ENCODE measurements around the gene BCAN.
A peak's percentile ranks its signal among the peaks of the same experiment; 100 is the strongest.
"Not testable (repeated sequence)": the region's sequence is repeated elsewhere in the genome, so short reads cannot be mapped to it uniquely, and the experiment has no call there.

BCAN gene, protein sequence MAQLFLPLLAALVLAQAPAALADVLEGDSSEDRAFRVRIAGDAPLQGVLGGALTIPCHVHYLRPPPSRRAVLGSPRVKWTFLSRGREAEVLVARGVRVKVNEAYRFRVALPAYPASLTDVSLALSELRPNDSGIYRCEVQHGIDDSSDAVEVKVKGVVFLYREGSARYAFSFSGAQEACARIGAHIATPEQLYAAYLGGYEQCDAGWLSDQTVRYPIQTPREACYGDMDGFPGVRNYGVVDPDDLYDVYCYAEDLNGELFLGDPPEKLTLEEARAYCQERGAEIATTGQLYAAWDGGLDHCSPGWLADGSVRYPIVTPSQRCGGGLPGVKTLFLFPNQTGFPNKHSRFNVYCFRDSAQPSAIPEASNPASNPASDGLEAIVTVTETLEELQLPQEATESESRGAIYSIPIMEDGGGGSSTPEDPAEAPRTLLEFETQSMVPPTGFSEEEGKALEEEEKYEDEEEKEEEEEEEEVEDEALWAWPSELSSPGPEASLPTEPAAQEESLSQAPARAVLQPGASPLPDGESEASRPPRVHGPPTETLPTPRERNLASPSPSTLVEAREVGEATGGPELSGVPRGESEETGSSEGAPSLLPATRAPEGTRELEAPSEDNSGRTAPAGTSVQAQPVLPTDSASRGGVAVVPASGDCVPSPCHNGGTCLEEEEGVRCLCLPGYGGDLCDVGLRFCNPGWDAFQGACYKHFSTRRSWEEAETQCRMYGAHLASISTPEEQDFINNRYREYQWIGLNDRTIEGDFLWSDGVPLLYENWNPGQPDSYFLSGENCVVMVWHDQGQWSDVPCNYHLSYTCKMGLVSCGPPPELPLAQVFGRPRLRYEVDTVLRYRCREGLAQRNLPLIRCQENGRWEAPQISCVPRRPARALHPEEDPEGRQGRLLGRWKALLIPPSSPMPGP

DNA sequence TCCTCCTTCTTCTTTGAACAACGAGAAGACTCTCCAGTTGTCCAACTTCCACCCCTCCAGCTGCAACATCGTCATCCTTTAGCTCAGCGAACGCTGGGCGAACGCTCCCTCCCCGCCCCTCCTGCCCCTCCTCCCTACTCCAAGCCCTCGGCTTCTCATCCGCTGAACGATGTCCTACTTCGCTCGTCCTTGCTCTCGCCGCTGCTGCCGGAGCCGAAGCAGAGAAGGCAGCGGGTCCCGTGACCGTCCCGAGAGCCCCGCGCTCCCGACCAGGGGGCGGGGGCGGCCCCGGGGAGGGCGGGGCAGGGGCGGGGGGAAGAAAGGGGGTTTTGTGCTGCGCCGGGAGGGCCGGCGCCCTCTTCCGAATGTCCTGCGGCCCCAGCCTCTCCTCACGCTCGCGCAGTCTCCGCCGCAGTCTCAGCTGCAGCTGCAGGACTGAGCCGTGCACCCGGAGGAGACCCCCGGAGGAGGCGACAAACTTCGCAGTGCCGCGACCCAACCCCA lies at the start of gene BCAN:
Gene BCAN, plus strand, starts transcription at position 357 of the 504 bp plus-strand sequence. CDS start 3,938 bp downstream, outside the sequence.
- no peak for DNase-seq (ENCODE audit: low read depth in 2 of 2)

DNA sequence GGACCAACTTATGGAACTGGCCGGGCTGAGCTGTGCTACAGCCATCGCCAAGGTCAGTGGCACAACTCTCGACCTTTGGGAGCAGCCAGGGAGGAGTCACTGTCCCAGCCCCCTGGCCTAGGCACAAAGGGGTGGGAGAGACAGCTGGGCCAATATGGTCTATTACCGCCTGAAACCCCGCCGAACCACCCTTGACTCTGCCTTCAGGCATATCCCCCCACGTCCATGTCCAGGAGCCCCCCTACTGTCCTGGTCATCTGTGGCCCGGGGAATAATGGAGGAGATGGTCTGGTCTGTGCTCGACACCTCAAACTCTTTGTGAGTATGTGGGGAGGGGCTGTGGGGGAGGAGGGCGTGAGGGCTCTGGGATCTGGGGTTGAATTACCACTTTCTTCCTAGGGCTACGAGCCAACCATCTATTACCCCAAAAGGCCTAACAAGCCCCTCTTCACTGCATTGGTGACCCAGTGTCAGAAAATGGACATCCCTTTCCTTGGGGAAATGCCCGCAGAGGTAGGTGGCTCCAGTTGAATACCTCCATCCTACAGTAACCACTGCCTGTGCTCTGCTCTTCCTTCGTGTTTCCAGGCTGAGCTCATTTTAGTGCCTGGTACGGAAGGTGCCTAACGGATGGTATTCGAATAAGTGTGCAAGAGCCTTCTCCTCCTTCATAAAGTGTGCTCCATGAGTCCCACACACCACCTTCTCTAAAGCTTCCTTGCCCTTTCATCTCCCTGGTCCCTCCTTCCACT lies 49.6 kb upstream of the BCAN start:
- no peak for DNase-seq (ENCODE audit: low read depth in 2 of 2)

DNA sequence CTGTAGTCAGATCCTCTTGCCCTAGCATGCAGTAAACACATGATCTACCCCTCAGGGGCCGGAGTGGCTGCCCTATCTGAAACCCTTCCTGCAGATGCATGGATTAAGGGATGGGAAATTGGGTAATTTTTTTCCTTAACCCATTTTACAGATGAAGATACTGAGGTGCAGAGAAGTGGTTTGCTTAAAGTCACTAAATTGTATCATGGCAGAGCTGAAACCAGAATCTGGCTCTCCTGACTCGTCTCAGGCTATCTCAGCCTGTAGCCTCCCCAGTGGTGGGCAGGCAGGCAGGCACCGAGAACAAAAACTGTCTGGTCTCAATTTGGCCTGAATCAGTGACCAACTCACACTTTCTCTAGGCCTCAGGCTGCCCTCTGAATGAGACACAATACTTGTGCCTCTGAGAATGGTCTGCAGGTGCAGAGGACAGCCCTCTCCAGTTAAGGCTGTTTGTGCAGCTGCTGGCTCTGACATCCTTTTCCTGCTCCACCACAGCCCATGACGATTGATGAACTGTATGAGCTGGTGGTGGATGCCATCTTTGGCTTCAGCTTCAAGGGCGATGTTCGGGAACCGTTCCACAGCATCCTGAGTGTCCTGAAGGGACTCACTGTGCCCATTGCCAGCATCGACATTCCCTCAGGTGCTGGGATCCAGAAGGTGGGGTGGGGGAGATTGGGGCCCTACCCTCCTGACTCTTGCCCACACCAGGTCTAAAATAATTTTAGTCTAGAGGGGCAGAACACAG lies 48.8 kb upstream of the BCAN start:
- no peak for DNase-seq (ENCODE audit: low read depth in 2 of 2)

DNA sequence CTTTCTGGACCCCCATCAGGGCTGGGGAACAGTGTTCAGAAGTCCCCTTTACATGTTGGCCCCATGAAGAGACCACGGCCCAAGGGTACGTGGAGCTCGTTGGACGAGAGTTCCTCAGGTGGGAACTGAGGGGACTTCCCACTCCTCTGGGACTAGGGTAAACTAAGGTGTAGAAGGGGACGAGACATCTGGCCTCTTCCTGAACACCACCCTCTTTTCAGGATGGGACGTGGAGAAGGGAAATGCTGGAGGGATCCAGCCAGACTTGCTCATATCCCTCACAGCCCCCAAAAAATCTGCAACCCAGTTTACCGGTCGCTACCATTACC lies 48.3 kb upstream of the BCAN start:
- no peak for DNase-seq (ENCODE audit: low read depth in 2 of 2)

DNA sequence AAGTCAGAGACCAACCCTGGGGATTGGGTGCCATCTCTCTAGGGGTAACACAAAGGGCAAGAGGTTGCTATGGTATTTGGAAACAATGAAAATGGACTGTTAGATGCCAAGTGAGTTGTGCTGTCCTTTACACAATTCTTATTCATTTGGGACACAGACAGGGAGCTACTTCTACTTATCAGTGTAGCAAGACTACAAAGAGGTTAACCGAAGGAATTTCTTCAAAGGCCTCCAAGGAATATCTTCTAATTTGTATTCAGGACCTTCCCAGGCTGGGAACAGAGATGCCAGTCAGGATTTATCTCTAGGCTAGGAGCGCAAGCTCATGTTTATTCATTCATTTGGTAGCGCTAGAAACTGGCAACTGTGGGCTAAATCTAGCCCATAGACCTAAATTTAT lies 47.7 kb upstream of the BCAN start:
- no peak for DNase-seq (ENCODE audit: low read depth in 2 of 2)

DNA sequence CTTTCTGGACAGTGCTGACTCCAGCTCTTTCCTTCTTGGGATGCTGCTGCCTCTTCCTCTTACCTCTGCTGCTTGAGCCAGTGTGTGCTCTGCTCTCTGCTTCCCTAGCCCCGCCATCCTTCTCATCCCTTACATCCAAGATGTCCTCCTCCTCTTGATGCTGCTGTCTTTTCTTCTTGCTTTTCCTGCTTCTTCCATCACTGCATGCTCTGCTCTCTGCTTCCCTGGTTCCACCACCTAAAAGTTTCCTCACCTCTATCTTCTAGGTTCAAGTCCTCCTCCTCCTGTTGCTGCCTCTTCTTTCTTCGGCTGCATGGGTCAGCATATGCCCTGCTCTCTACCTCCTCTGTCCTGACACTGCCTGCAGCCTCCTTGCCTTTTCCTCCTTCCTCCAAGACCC lies 46.9 kb upstream of the BCAN start:
- no peak for DNase-seq (ENCODE audit: low read depth in 2 of 2)

DNA sequence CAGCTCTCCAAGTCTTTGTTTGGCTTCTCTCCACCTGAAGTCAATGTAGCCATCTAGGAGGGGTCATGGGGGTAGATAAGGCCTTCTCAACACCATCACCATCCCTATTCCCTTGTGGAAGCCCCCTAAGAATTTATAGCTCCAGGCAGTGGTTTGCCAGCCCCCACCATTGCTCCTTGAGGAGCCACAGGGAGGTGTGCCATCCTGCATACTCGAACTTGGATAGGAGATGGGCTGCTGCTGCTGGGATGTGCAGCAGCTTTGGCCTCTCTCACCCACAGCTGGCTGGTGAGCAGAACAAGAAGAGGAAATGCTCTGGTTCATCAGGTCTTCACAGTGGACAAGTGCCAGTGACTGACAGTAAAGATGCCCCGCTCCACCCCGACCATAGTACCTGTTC lies 45.5 kb upstream of the BCAN start:
- no peak for DNase-seq (ENCODE audit: low read depth in 2 of 2)

DNA sequence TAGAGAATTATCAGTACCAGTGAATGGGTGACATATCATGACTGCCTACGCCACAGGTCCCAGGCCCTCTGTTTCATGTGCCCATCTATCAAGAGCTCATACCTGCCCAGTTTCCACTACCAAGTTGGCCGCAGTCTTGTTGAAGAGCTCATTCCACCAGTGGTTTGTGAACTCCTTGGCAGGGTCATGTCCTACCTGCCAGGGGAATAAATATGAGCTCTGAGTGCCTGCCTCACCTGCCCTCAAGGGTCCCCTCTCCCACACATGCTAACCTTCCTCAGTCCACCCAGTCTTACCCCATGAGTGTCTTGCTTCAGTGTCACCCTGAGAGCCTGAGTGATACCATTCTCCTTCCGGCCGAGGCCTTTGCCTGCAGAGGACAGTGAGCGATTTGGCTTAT lies 43.8 kb upstream of the BCAN start:
- no peak for DNase-seq (ENCODE audit: low read depth in 2 of 2)

DNA sequence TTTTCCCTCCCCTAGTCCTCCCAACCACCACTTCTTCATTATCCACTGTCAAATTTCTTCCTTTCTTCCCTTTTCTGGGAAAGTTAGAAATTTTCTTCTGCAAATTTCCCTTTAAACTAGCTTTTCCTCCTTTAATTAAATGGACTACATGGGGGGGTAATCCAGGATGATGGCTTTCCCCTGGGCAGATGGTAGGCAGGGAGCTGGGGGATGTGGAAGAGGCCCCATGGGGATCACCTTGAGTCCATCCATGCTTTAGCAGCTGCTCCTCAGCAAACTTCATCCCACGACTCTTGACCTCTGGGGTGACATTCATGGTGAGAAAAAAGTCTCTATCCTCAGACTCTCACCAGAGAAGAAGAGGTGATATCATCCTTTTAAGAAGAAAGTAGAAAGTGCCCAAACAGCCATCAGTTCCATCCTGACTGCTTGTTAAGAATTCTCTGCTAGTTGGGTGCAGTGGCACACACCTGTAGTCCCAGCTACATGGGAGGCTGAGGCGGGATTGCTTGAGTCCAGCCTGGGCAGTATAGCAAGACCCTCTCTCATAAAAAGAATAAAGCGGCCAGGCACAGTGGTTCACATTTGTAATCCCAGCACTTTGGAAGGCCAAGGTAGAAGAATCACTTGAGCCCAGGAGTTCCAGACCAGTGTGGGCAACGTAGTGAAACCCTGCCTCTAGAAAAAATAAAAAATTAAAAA lies 43.0 kb upstream of the BCAN start:
- no peak for DNase-seq (ENCODE audit: low read depth in 2 of 2)

DNA sequence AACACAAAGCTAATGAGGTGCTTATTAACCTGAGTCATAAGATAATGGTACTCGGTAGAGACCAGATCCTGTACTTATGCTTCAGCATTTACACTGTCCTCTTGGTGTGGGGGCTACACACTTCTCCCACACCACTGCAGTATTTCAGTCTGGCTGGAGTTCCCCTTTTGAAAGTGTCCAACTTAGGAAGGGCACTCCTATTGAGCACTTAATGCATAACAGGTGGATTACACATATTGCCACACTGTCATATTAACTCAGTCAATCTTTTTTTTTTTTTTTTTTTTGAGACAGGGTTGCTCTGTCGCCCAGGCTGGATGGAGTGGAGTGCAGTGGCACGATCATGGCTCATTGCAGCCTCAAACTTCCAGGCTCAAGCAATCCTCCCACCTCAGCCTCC lies 42.1 kb upstream of the BCAN start:
- no peak for DNase-seq (ENCODE audit: low read depth in 2 of 2)

DNA sequence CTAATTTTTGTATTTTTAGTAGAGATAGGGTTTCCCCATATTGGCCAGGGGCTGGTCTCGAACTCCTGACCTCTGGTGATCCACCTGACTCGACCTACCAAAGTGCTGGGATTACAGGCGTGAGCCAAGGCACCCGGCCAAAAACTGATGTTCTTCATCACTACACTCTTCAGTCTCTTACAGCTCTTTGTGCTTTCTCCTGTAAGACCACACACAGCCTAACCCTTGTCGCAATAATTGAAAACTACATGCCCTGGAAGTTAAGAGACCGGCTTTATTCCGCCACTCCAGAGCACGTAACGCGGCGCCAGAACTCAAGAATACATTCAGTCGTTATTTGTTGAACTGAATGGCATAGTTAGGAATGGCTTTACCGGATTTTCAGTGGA lies 41.2 kb upstream of the BCAN start:
- no peak for DNase-seq (ENCODE audit: low read depth in 2 of 2)

DNA sequence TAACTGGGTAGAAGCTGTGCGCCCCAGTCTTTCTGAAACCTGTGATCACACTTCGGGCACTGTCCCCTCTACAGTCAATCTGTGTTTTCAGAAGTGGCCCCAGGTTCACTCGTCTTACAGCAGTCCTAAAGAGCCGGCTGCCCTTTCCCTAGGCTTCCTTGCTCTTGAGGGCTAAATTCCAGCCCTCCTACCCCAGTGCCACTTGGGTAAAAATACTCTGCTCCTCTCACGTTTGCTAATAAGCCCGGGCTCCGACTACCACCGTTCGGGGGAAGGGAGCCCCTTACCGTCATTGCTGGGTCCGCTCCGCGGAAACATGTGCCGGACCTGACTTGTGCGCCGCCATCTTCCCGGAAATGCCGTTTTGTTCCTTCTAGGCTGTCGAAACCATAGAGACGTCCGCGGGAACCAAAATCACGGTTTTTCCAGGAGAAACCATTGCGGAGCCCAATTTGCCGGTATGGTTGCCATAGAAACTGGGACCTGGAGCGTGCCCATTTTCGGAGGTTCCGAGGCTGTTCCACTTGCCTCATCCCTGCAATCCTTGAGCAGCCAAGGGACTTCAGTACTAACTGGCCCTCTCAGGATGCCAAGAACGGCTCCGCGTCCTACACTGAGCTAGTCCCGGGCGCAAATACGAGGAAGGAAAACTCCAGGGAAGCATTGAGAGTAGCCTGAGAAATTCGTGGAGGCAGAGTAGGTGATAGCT lies 40.6 kb upstream of the BCAN start, which contains the start of gene GPATCH4:
Gene GPATCH4, minus strand, starts transcription at position 358 of the 709 bp plus-strand sequence.
- DNase-seq (ENCODE audit: low read depth in 2 of 2) = peak; percentile 50 to 67

DNA sequence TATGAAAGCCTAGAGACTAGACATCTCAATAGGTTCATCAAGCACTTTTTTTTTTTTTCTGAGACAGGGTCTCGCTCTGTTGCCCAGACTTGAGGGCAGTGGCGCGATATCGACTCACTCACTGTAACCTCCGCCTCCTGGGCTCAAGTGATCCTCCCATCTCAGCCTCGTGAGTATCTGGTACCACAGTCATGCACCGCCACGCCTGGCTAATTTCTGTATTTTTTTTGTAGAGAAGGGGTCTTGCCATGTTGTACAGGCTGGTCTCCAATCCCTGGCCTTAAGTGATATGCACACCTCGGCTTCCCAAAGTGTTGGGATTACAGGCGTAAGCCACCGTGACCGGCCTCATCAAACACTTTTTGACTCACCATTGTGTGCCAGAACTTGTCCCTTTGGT lies 40.0 kb upstream of the BCAN start:
- DNase-seq (ENCODE audit: low read depth in 2 of 2) = no peak

DNA sequence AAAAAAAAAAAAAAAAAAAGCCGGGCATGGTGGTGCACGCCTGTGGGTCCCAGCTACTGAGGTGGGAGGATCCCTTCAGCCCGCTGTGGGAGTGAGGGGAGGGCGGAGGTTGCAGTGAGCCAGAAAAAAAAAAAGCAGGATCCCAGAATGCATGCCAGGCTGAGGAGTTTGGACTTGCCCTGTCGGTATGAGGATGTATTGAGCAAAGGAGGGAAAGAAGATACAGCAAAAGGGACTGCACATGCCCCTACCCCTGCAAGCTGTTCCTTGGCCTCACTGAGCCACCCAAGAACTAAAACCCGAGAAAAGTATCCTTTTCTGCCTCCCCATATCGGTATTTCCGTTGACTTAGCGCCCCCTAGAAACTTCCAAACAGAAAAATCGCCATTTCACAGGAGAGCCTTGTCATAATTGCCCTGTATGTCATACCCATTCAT lies 39.3 kb upstream of the BCAN start:
- no peak for DNase-seq (ENCODE audit: low read depth in 2 of 2)

DNA sequence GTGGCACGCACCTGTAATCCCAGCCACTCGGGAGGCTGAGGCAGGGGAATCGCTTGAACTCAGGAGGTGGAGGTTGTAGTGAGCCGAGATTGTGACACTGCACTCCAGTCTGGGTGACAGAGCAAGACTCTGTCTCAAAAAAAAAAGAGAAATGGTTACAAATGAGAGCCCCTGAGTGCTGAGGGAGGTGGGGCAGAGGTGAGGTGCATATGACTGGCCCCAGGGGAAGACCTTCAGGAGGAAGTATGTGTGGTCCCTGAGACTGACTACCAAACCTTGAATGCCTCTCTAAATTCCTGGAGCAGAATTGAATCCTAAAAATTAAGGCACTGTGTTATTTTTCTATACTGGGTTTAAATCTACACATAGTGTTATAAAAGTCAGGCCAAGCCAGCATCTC lies 34.6 kb upstream of the BCAN start:
- not testable (repeated sequence) for DNase-seq (ENCODE audit: low read depth in 2 of 2)

DNA sequence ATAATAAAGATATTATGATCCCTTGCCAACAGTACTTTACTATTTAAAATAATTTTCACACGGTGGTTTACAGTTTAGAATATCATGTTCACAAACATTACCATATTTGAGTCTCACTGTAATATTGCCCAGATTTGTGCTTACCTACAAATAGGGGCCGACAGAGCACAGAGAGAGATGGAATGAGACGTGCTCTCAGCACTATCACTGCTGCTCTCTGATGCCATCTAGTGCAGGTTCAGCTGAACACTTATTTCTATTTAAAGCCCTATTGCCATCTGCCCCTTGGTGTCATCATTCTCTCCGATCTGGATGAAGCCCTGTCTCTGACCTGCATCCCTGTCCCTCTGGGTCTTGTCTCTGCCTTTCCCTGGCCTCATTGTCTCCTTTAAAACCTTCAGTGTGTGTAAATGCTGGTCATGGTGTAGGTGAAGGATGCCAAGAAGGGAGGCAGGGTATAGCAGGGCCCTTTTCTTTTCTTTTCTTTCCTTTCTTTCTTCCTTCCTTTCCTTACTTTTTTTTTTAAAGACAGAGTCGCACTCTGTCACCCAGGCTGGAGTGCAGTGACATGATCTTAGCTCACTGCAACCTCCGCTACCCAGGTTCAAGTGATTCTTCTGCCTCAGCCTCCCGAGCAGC lies 33.8 kb upstream of the BCAN start:
- DNase-seq (ENCODE audit: low read depth in 2 of 2) = peak; percentile 29 to 36

DNA sequence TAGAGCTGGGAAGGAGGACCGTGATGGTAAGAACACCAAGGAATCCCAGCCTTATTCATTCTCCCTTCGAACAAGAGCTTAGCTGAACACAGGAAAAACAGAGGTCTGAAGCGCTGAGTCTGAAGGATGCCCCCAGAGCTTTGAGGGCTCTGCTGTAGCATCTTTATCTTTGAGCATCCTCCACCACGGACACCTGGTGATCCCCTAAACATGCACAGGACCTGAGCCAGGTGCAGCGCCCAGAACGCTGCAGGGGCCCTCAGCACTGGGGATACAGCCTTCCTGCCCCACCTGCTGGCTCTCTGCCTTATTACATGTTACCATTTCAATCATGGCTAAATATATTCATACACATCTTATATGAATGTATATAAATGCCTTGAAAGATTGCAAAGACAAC lies 32.9 kb upstream of the BCAN start:
- DNase-seq (ENCODE audit: low read depth in 2 of 2) = peak in 1 of 2 donors; percentile 31

DNA sequence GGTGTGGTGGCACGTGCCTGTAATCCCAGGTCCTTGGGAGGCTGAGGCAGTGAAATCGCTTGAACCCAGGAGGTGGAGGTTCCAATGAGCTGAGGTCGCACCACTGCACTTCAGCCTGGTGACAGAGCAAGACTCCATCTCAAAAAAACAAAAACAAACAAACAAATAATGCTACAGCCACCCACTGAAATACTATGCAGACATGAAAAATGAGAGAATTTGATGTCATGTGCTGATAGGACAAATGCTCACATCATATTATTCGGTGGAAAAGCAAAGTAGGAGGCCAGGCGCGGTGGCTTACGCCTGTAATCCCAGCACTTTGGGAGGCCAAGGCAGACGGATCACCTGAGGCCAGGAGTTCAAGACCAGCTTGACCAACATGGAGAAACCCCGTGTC lies 31.8 kb upstream of the BCAN start:
- DNase-seq (ENCODE audit: low read depth in 2 of 2) = not testable (repeated sequence)

DNA sequence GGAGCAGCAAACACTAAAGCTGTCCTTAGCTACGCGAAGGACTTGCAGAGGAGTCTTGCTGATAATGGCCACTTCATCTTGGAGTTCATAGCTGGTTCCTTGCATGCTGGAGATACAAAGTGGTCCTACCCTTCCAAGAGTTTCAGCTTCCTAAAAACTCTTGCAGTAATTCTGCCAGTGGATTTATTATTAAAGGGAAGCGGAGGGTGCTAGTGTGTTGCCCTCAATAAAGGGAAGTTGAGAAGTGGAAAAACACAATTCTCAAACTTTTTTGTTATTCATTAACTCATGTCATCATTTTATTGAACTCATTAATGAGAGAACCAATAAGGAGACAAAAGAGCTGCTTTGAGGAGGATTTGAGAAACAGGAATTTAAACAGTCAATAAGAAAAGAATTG lies 29.3 kb upstream of the BCAN start:
- DNase-seq (ENCODE audit: low read depth in 2 of 2) = no peak

Data from activated CD8-positive, alpha-beta memory T cell treated with anti-CD3 and anti-CD28 coated beads for 4 hours (primary cell).